Body of pancreas (tissue), 4 donors: ENCODE results near the gene AUTS2. TPM values are rescaled to one million over a fixed set of nuclear protein-coding genes. Genes with fewer than 3 reads are reported as not detected.

Source experiments
- ATAC-seq: fragments of 150-250 bp; one replicate; pipeline ENCODE4 v1.9.1; 2016
- DNase-seq, 4 donors: peaks; one replicate each; pipeline ENCODE4 v3.0.0-alpha.2; 2019
- H3K27ac ChIP-seq, 4 donors: fragments of 200-600 bp; sonication (generic); 1 replicate in 3 of 4; 2 replicates in 1 of 4; pipeline versions ENCODE4 v1.5.1 to v1.6.1; 2016 to 2019; ENCODE audit warnings: mild to moderate bottlenecking in 1 of 4, mixed read lengths in 1 of 4, moderate library complexity in 1 of 4
- H3K27me3 ChIP-seq, 2 donors: fragments of 200-600 bp; sonication (generic); one replicate each; pipeline ENCODE4 v1.6.0; 2016; ENCODE audit warnings: mild to moderate bottlenecking in 1 of 2
- H3K36me3 ChIP-seq, 2 donors: fragments of 200-600 bp; sonication (generic); replicated peaks in 1 of 2; 2 replicates each; pipeline ENCODE4 v1.5.1; 2016; ENCODE audit warnings: low read depth in 2 of 2; ENCODE audit not compliant: insufficient read depth in 1 of 2
- H3K4me1 ChIP-seq: fragments of 200-600 bp; sonication (generic); one replicate; pipeline ENCODE4 v1.6.0; 2016
- H3K4me3 ChIP-seq, 2 donors: fragments of 200-600 bp; sonication (generic); 1 replicate in 1 of 2; 2 replicates in 1 of 2; pipeline ENCODE4 v1.5.1; 2016 to 2019
- H3K9me3 ChIP-seq, 3 donors: fragments of 200-600 bp; sonication (generic); 1 replicate in 2 of 3; 2 replicates in 1 of 3; pipeline ENCODE4 v1.5.1; 2016
- CTCF ChIP-seq, 7 experiments: fragments of 450-650 bp in 4 of 7; fragments of 200-600 bp in 3 of 7; sonication (generic) in 3 of 7; IDR thresholded peaks; one replicate each; pipeline ENCODE4 v1.5.1; 2016 to 2019; ENCODE audit warnings: antibody characterized with exemption in 7 of 7
- POLR2A ChIP-seq, 3 donors: fragments of 450-650 bp; IDR thresholded peaks; one replicate each; pipeline ENCODE4 v1.6.1; 2016; ENCODE audit warnings: antibody characterized with exemption in 3 of 3, mild to moderate bottlenecking in 2 of 3
- WGBS, 2 donors: methylation state at CpG; one replicate each; pipeline ENCODE4 v1.1.5; 2017; 5-methylcytosine and 5-hydroxymethylcytosine counted together
- intact Hi-C: fragments of 100-400 bp; cut with DNase I; formaldehyde crosslinking; loops from one replicate; pipeline ENCODE4 v1.15.1; 2023
- total RNA-seq, 2 donors: library from RNA; depleted of rRNA; stranded (reverse); fragments of >200 nt; gene quantifications; one replicate each; pipeline ENCODE4 v1.1.0, GENCODE V29; 2016

Gene AUTS2
- total RNA-seq, 2 donors from 2014 or later, result 11.7 to 18.5 TPM

- intact Hi-C loops, result no loop called here
- no peaks in the 10 kb centered on the region for H3K4me1 ChIP-seq
- no peaks in the 10 kb centered on the region for H3K27me3 ChIP-seq
- H3K36me3 ChIP-seq, result peaks cover 0 to 4% of the 10 kb centered on the region in 2 donors
- no peak for DNase-seq
- H3K9me3 ChIP-seq, result no peaks in the 10 kb centered on the region
- no peak overlapping the region for H3K27ac ChIP-seq
- no peak for TF ChIP-seq CTCF (IDR thresholded peaks at IDR 0.05)
- TF ChIP-seq POLR2A (IDR thresholded peaks at IDR 0.05), result no peak
- WGBS, 2 donors, result 92 to 93% methylated on average over 35 to 61 of the region's 63 CpGs
- no peak for ATAC-seq
- no peak overlapping the region for H3K4me3 ChIP-seq
Measured at GRCh38 chr7:70790215-70791073, 1192.2 kb downstream of the AUTS2 start.

GRCh38 chr7:70791341-70791740 is 1193.1 kb downstream of the AUTS2 start:
- Histone ChIP-seq H3K4me1 (no peaks in the 10 kb centered on the region), H3K9me3 (no peaks in the 10 kb centered on the region), H3K27me3 (no peaks in the 10 kb centered on the region), H3K36me3 (peaks cover 0 to 4% of the 10 kb centered on the region in 2 donors), H3K27ac (no peak overlapping the region), H3K4me3 (no peak overlapping the region)
- DNase-seq (no peak), ATAC-seq (no peak)
- 87 to 89% methylated on average over 6 of the region's 6 CpGs for WGBS, 2 donors
- intact Hi-C loops, result no loop called here
- TF ChIP-seq POLR2A (IDR thresholded peaks at IDR 0.05), result no peak

GRCh38 chr7:70793060-70793459 is 1194.8 kb downstream of the AUTS2 start:
- Histone ChIP-seq H3K27ac (no peak overlapping the region), H3K27me3 (no peaks in the 10 kb centered on the region), H3K4me3 (no peak overlapping the region), H3K36me3 (peaks cover 0 to 2% of the 10 kb centered on the region in 2 donors), H3K9me3 (no peaks in the 10 kb centered on the region), H3K4me1 (no peaks in the 10 kb centered on the region)
- 73 to 87% methylated on average over 8 of the region's 8 CpGs for WGBS, 2 donors
- intact Hi-C loops, result no loop called here
- DNase-seq, result no peak
- TF ChIP-seq CTCF (IDR thresholded peaks at IDR 0.05) (no peak), POLR2A (IDR thresholded peaks at IDR 0.05) (no peak)
- no peak for ATAC-seq

- Histone ChIP-seq H3K36me3 (peaks cover 0 to 2% of the 10 kb centered on the region in 2 donors), H3K27ac (no peak overlapping the region), H3K4me1 (no peaks in the 10 kb centered on the region), H3K4me3 (no peak overlapping the region), H3K9me3 (no peaks in the 10 kb centered on the region), H3K27me3 (no peaks in the 10 kb centered on the region)
- intact Hi-C loops, result no loop called here
- no peak for TF ChIP-seq POLR2A (IDR thresholded peaks at IDR 0.05)
- TF ChIP-seq CTCF (IDR thresholded peaks at IDR 0.05), result no peak
- ATAC-seq, result no peak
- no peak for DNase-seq
- WGBS, 2 donors, result 90 to 91% methylated on average over 9 of the region's 9 CpGs
Measured at GRCh38 chr7:70793821-70794220, 1195.5 kb downstream of the AUTS2 start.

GRCh38 chr7:70794962-70795361 is 1196.7 kb downstream of the AUTS2 start:
- H3K27ac ChIP-seq, result no peak overlapping the region
- H3K9me3 ChIP-seq, result peaks cover 0 to 10% (median under 1%) of the 10 kb centered on the region in 3 donors
- no peaks in the 10 kb centered on the region for H3K27me3 ChIP-seq
- H3K36me3 ChIP-seq, result peaks cover 0 to 2% of the 10 kb centered on the region in 2 donors
- DNase-seq, result no peak
- no peaks in the 10 kb centered on the region for H3K4me1 ChIP-seq
- intact Hi-C loops, result no loop called here
- 93 to 96% methylated on average over 8 of the region's 8 CpGs for WGBS, 2 donors
- TF ChIP-seq POLR2A (IDR thresholded peaks at IDR 0.05), result no peak
- no peak for TF ChIP-seq CTCF (IDR thresholded peaks at IDR 0.05)
- no peak overlapping the region for H3K4me3 ChIP-seq
- ATAC-seq, result no peak
